H1 (cell line): ENCODE data around the gene CPXCR1. TPM values are rescaled to one million over a fixed set of nuclear protein-coding genes. Genes with fewer than 3 reads are reported as not detected.

Experiments
- CTCF ChIA-PET: fragments of 300-600 bp; sonication (Branson Sonifier 250); formaldehyde crosslinking; loops from one replicate; lab custom pipeline; 2021; ENCODE audit not compliant: partially characterized antibody; lab: Charles Lee
- POLR2A ChIA-PET: fragments of 300-600 bp; sonication (Branson Sonifier 250); formaldehyde crosslinking; loops from one replicate; lab custom pipeline; 2021; ENCODE audit warnings: inconsistent platforms; ENCODE audit not compliant: partially characterized antibody; lab: Charles Lee
- DNase-seq, 2 experiments: peaks; one replicate each; pipeline versions ENCODE4 v3.0.0 to v3.0.0-alpha.2; 2010 to 2022; ENCODE audit warnings: low spot score in 2 of 2, low read depth in 1 of 2, mixed read lengths in 1 of 2
- FAIRE-seq: peaks from 2 replicates; lab custom pipeline; 2011; peaks lifted over from hg19 to GRCh38; lab: Jason Lieb, UNC
- H2AFZ ChIP-seq: 2 replicates; pipeline ENCODE4 v1.8.1; 2012; ENCODE audit warnings: low read length, inconsistent platforms
- H2AK5ac ChIP-seq: 2 replicates; pipeline ENCODE4 v1.6.1; 2013; ENCODE audit warnings: low read depth, low read length
- H2BK120ac ChIP-seq: replicated peaks from 2 replicates; pipeline ENCODE3; 2013; ENCODE audit warnings: low read depth, low read length, inconsistent platforms
- H2BK12ac ChIP-seq: 2 replicates; pipeline ENCODE4 v1.6.1; 2013; ENCODE audit warnings: low read depth, low read length
- H2BK15ac ChIP-seq: 2 replicates; pipeline ENCODE4 v1.6.1; 2013; ENCODE audit warnings: low read length
- H2BK20ac ChIP-seq: 2 replicates; pipeline ENCODE4 v1.6.1; 2013; ENCODE audit warnings: low read length
- H2BK5ac ChIP-seq: 2 replicates; pipeline ENCODE4 v1.6.1; 2013; ENCODE audit warnings: low read depth, low read length
- H3K14ac ChIP-seq: 2 replicates; pipeline ENCODE4 v1.6.1; 2013; ENCODE audit warnings: inconsistent platforms; ENCODE audit not compliant: insufficient read length
- H3K18ac ChIP-seq: 2 replicates; pipeline ENCODE4 v1.6.1; 2013; ENCODE audit warnings: low read length; ENCODE audit errors: extremely low read depth
- H3K23ac ChIP-seq: 2 replicates; pipeline ENCODE4 v1.6.1; 2013; ENCODE audit warnings: inconsistent platforms; ENCODE audit not compliant: insufficient read length
- H3K23me2 ChIP-seq: 2 replicates; pipeline ENCODE4 v1.6.1; 2013; ENCODE audit warnings: low read depth, low read length
- H3K27ac ChIP-seq: 2 replicates; pipeline ENCODE4 v1.6.1; 2011; ENCODE audit warnings: low read depth, low read length, inconsistent platforms
- H3K27me3 ChIP-seq, 4 experiments: replicated peaks in 1 of 4; 1 replicate in 1 of 4; 2 replicates in 3 of 4; pipeline versions ENCODE4 v1.6.1 to v1.8.1; 2011 to 2013; ENCODE audit warnings: low read length in 3 of 4, mild to moderate bottlenecking in 3 of 4, inconsistent platforms in 2 of 4, mixed read lengths in 2 of 4, moderate library complexity in 1 of 4; ENCODE audit not compliant: control insufficient read depth in 3 of 4, insufficient read depth in 3 of 4; ENCODE audit errors: extremely low read depth in 1 of 4
- H3K36me3 ChIP-seq, 4 experiments: 2 replicates each; pipeline versions ENCODE4 v1.6.1 to v1.8.1; 2011 to 2013; ENCODE audit warnings: mild to moderate bottlenecking in 4 of 4, low read length in 3 of 4, moderate library complexity in 2 of 4, control low read depth in 1 of 4, inconsistent platforms in 1 of 4; ENCODE audit not compliant: insufficient read depth in 4 of 4, control insufficient read depth in 2 of 4
- H3K4ac ChIP-seq: replicated peaks from 2 replicates; pipeline ENCODE3; 2013; ENCODE audit warnings: low read length, low read depth, mixed read lengths, inconsistent platforms; ENCODE audit not compliant: insufficient read length
- H3K4me1 ChIP-seq, 4 experiments: replicated peaks in 1 of 4; 1 replicate in 1 of 4; 2 replicates in 3 of 4; pipeline versions ENCODE4 v1.6.1 to v1.8.1; 2011 to 2013; ENCODE audit warnings: low read length in 3 of 4, inconsistent platforms in 2 of 4, mixed read lengths in 1 of 4; ENCODE audit not compliant: insufficient read depth in 4 of 4, control insufficient read depth in 3 of 4
- H3K4me2 ChIP-seq, 2 experiments: 2 replicates each; pipeline versions ENCODE4 v1.6.1 to v1.8.1; 2011 to 2013; ENCODE audit warnings: low read depth in 2 of 2, low read length in 2 of 2, control low read depth in 1 of 2, inconsistent platforms in 1 of 2, mild to moderate bottlenecking in 1 of 2; ENCODE audit not compliant: insufficient read depth in 1 of 2
- H3K4me3 ChIP-seq, 4 experiments: fragments of 200-600, 300-600 bp in 1 of 4; sonication (generic), shearing (Covaris generic), sonication (Bioruptor Twin) in 1 of 4; 2 replicates each; pipeline versions ENCODE4 v1.5.1 to v1.8.1; 2011 to 2016; ENCODE audit warnings: low read length in 4 of 4, low read depth in 3 of 4, control low read depth in 2 of 4, inconsistent platforms in 2 of 4, mild to moderate bottlenecking in 2 of 4, mixed read lengths in 1 of 4, moderate library complexity in 1 of 4; ENCODE audit not compliant: insufficient read depth in 2 of 4; ENCODE audit errors: extremely low read depth in 1 of 4
- H3K56ac ChIP-seq: replicated peaks from 2 replicates; pipeline ENCODE3; 2013; ENCODE audit warnings: low read depth, mild to moderate bottlenecking, mixed read lengths, low read length, inconsistent platforms; ENCODE audit not compliant: insufficient read length
- H3K79me1 ChIP-seq: 2 replicates; pipeline ENCODE4 v1.6.1; 2013; ENCODE audit warnings: low read depth, low read length, control low read depth
- H3K79me2 ChIP-seq, 2 experiments: 2 replicates each; pipeline versions ENCODE4 v1.6.1 to v1.8.1; 2012 to 2013; ENCODE audit warnings: low read length in 2 of 2, mild to moderate bottlenecking in 2 of 2, inconsistent platforms in 1 of 2; ENCODE audit not compliant: insufficient read depth in 2 of 2, control insufficient read depth in 1 of 2
- H3K9ac ChIP-seq, 4 experiments: replicated peaks in 1 of 4; 1 replicate in 1 of 4; 2 replicates in 3 of 4; pipeline versions ENCODE4 v1.6.1 to v1.8.1; 2011 to 2013; ENCODE audit warnings: low read depth in 3 of 4, low read length in 3 of 4, control low read depth in 2 of 4, mild to moderate bottlenecking in 2 of 4, moderate library complexity in 2 of 4, inconsistent platforms in 1 of 4; ENCODE audit errors: extremely low read depth in 1 of 4
- H3K9me3 ChIP-seq, 2 experiments: 2 replicates each; pipeline versions ENCODE4 v1.6.1 to v1.8.1; 2012 to 2013; ENCODE audit warnings: mild to moderate bottlenecking in 2 of 2, moderate library complexity in 2 of 2, control low read depth in 1 of 2, inconsistent platforms in 1 of 2, low read depth in 1 of 2, low read length in 1 of 2, mixed read lengths in 1 of 2; ENCODE audit not compliant: insufficient read depth in 2 of 2
- H4K20me1 ChIP-seq, 2 experiments: replicated peaks in 1 of 2; 2 replicates each; pipeline versions ENCODE3 to v1.8.1; 2011 to 2013; ENCODE audit warnings: inconsistent platforms in 2 of 2, low read length in 2 of 2, mild to moderate bottlenecking in 1 of 2; ENCODE audit not compliant: insufficient read depth in 2 of 2, control insufficient read depth in 1 of 2
- H4K5ac ChIP-seq: 2 replicates; pipeline ENCODE4 v1.6.1; 2013; ENCODE audit warnings: low read length, low read depth, mixed read lengths, inconsistent platforms; ENCODE audit not compliant: insufficient read length
- H4K8ac ChIP-seq: 2 replicates; pipeline ENCODE4 v1.8.0; 2013; ENCODE audit warnings: mild to moderate bottlenecking, moderate library complexity, low read length, inconsistent platforms; ENCODE audit not compliant: insufficient read depth; ENCODE audit errors: extremely low read depth
- H4K91ac ChIP-seq: replicated peaks from 2 replicates; pipeline ENCODE3; 2013; ENCODE audit warnings: low read length, mixed read lengths, inconsistent platforms; ENCODE audit not compliant: insufficient read length
- ATF3 ChIP-seq: IDR thresholded peaks from 2 replicates; pipeline ENCODE4 v1.6.1; 2011; ENCODE audit warnings: low read depth, mild to moderate bottlenecking, low read length; ENCODE audit not compliant: insufficient read depth
- KDM5A ChIP-seq: fragments of 200-600 bp; IDR thresholded peaks from 2 replicates; pipeline ENCODE4 v1.7.1; 2012; ENCODE audit warnings: mild to moderate bottlenecking, low read length, inconsistent platforms, mixed read lengths
- PHF8 ChIP-seq: fragments of 200-600 bp; sonication (generic); conservative IDR thresholded peaks from 2 replicates; pipeline ENCODE4 v1.7.1; 2012; ENCODE audit warnings: low read depth, mild to moderate bottlenecking, inconsistent platforms, low read length, moderate library complexity
- RXRA ChIP-seq: IDR thresholded peaks from 2 replicates; pipeline ENCODE4 v1.6.1; 2011; ENCODE audit warnings: low read depth, mild to moderate bottlenecking, low read length, moderate library complexity; ENCODE audit not compliant: insufficient read depth
- WGBS, 2 experiments: shearing (Covaris generic) in 1 of 2; methylation state at CpG; one replicate each; pipeline versions ENCODE4 v1.1.6 to v1.1.7; 2013 to 2015; ENCODE audit warnings: low lambda C conversion rate in 2 of 2, mixed read lengths in 2 of 2, inconsistent platforms in 1 of 2, low coverage in 1 of 2, missing lambda C conversion rate in 1 of 2; ENCODE audit not compliant: insufficient replicate concordance in 2 of 2, insufficient coverage in 1 of 2, insufficient read length in 1 of 2; ENCODE audit errors: extremely low coverage in 1 of 2, missing lambda C conversion rate in 1 of 2; 5-methylcytosine and 5-hydroxymethylcytosine counted together
- polyA plus RNA-seq, 7 experiments: library from polyadenylated mRNA; depleted of rRNA in 3 of 7; stranded (reverse) in 5 of 7; unstranded in 2 of 7; fragments of >200 nt in 5 of 7; fragments of 200-250 nt in 2 of 7; gene quantifications; 1 replicate in 5 of 7; 2 replicates in 1 of 7; 4 replicates in 1 of 7; pipeline versions ENCODE4 v1.2.1 to v1.2.3, GENCODE V29; 2011 to 2013; ENCODE audit warnings: missing spikeins in 2 of 7, mixed read lengths in 2 of 7
- total RNA-seq: library from RNA; stranded (reverse); fragmentation: NEBNext Ultra II Directional; extraction: Animal tissue kit (Norgen Biotek cat#: 25700); gene quantifications from 2 replicates; pipeline ENCODE4 v1.2.1, GENCODE V29; 2021

The CPXCR1 gene
- total and polyA plus RNA-seq, 2 of the 8 experiments (the other 6 are each of a cell fraction or from before 2014, with no cell fraction given), result not detected

DNA sequence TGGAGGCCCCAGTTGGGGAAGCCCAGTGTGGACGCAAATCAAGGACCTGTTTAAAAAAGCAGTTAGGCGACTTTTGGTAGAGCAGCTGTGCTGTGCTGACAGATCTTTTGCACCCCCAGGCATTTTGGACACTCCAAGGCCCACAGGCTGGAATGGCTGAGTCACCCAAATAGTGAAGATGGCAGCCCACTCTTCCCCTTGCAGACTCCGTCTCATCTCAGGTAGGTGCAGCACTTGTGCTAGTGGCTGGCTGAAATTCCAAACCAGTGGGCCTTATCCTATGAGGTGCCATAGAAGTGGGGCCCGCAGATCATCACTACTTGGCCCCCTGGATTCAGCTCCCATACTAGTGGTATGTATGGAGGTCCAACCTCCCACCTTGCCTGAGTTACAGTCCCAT lies 42.8 kb downstream of the CPXCR1 start:
- no peak overlapping the region for H2BK20ac ChIP-seq
- no peak overlapping the region for H3K4ac ChIP-seq
- H4K91ac ChIP-seq, result no peak overlapping the region
- no peak overlapping the region for H3K27ac ChIP-seq
- no peaks in the 10 kb centered on the region for H4K20me1 ChIP-seq
- no peak overlapping the region for H3K9ac ChIP-seq
- H3K23me2 ChIP-seq, result no peaks in the 10 kb centered on the region
- H2BK120ac ChIP-seq, result no peak overlapping the region
- H3K4me1 ChIP-seq, result no peaks in the 10 kb centered on the region
- WGBS, 2 experiments, result 80% methylated on average over 1 of the region's 4 CpGs; no CpG with 5 or more reads in 1 of the 2 experiments
- H3K79me2 ChIP-seq, result no peaks in the 10 kb centered on the region
- H2AFZ ChIP-seq, result no peak overlapping the region
- no peak overlapping the region for H3K18ac ChIP-seq
- H3K27me3 ChIP-seq, result no peaks in the 10 kb centered on the region
- no peak overlapping the region for H3K23ac ChIP-seq
- H4K5ac ChIP-seq, result no peak overlapping the region
- no peak overlapping the region for H3K4me2 ChIP-seq
- H3K9me3 ChIP-seq, result peaks cover 0 to 3% of the 10 kb centered on the region in 2 experiments; a peak in 1 of 4 replicates
- H2BK15ac ChIP-seq, result no peak overlapping the region
- no peak overlapping the region for H2BK5ac ChIP-seq
- no peaks in the 10 kb centered on the region for H3K36me3 ChIP-seq
- no peak overlapping the region for H2AK5ac ChIP-seq
- no peak overlapping the region for H3K4me3 ChIP-seq
- H2BK12ac ChIP-seq, result no peak overlapping the region
- H3K56ac ChIP-seq, result no peak overlapping the region
- no peak overlapping the region; the same call in 1 of the 2 replicates for H4K8ac ChIP-seq
- H3K14ac ChIP-seq, result no peak overlapping the region
- FAIRE-seq, result no peak
- no peak for DNase-seq
- ChIA-PET POLR2A (no interaction called here), CTCF (no interaction called here)
- no peaks in the 10 kb centered on the region for H3K79me1 ChIP-seq
- TF ChIP-seq PHF8, result no peak
- TF ChIP-seq ATF3, result no peak
- TF ChIP-seq KDM5A, result no peak
- no peak for TF ChIP-seq RXRA
